ENCODE results near the gene AGBL4.

DNA sequence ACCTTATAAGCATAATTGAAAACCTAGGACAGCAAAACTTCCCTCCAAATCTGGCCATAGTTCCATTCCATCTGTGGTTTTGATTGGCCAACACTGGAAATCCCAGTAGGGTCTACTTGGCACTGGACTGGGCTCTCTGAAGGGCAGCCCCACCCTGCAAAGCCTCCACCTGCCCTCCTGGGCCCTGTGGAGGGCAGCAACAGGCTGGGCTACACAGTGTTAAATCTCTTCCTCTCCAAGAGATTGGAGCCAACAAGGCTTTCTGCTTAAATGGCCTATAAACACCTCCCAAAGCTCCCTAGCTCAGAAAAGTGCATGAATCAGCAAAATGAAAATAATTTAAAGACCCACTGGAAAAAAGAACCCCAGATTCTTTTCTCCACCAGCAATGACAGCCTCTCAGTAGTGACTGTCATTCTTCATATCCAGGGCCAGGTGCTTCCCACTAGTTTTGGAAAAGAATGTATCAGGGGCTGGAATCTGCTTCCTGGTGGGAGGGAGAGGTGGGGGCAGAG, 1305.6 kb downstream of the AGBL4 start:
- TF ChIP-seq GATA3 (IDR thresholded peaks at IDR 0.05; ENCODE audit: low read depth, low read length) (no peak), GATA2 (IDR thresholded peaks at IDR 0.05; ENCODE audit: low read depth, low read length) (no peak)

Measured in SH-SY5Y (cell line).